IMR-90 (cell line): Measurements from ENCODE around the gene DDX10. TPM values are rescaled to one million over a fixed set of nuclear protein-coding genes. Genes with fewer than 3 reads are reported as not detected.

Experiments used
- ATAC-seq: fragments of 200-7000 bp; cut with Tn5 transposase; 2 replicates; pipeline ENCODE4 v1.9.1; 2020; ENCODE audit warnings: low read depth, mild to moderate bottlenecking, moderate library complexity
- BruUV-seq: library from RNA; stranded (reverse); fragments of 400-500 nt; replicated peaks from 2 replicates; lab custom pipeline; 2021; lab: Mats Ljungman, UMichigan
- CTCF ChIA-PET: fragments of 300-600 bp; formaldehyde crosslinking; extraction: SDS; loops from one replicate; lab custom pipeline; 2021; ENCODE audit warnings: antibody characterized with exemption; lab: Yijun Ruan, JAX
- POLR2A ChIA-PET: fragments of 300-600 bp; sonication (Branson Sonifier 250); formaldehyde crosslinking; loops from one replicate; lab custom pipeline; 2022; ENCODE audit warnings: antibody characterized with exemption; ENCODE audit not compliant: unreplicated experiment; lab: Charles Lee
- DNase-seq: peaks from one replicate; pipeline ENCODE4 v3.0.0; 2013
- H2AFZ ChIP-seq: replicated peaks from 2 replicates; pipeline ENCODE3; 2013; ENCODE audit warnings: low read length, mild to moderate bottlenecking; ENCODE audit not compliant: poor library complexity
- H2AK5ac ChIP-seq: 2 replicates; pipeline ENCODE4 v1.6.1; 2013; ENCODE audit warnings: low read depth, low read length, inconsistent platforms
- H2AK9ac ChIP-seq: replicated peaks from 2 replicates; pipeline ENCODE3; 2013; ENCODE audit warnings: mild to moderate bottlenecking, low read depth, low read length, moderate library complexity; ENCODE audit not compliant: poor library complexity
- H2BK120ac ChIP-seq: 2 replicates; pipeline ENCODE4 v1.6.1; 2013; ENCODE audit warnings: low read depth, low read length, inconsistent platforms
- H2BK15ac ChIP-seq: 3 replicates; pipeline ENCODE4 v1.6.1; 2013; ENCODE audit warnings: low read depth, low read length, inconsistent platforms
- H2BK20ac ChIP-seq: 2 replicates; pipeline ENCODE4 v1.6.1; 2013; ENCODE audit warnings: low read depth, mild to moderate bottlenecking, inconsistent platforms, low read length, moderate library complexity
- H2BK5ac ChIP-seq: 2 replicates; pipeline ENCODE4 v1.6.1; 2013; ENCODE audit warnings: mild to moderate bottlenecking, low read depth, low read length, inconsistent platforms; ENCODE audit not compliant: poor library complexity, severe bottlenecking
- H3K14ac ChIP-seq: replicated peaks from 2 replicates; pipeline ENCODE4 v1.6.1; 2013; ENCODE audit warnings: low read depth, low read length, inconsistent platforms
- H3K18ac ChIP-seq: 2 replicates; pipeline ENCODE4 v1.6.1; 2013; ENCODE audit warnings: low read depth, low read length, control low read depth
- H3K23ac ChIP-seq: 2 replicates; pipeline ENCODE4 v1.6.1; 2013; ENCODE audit warnings: low read depth, low read length, inconsistent platforms
- H3K27ac ChIP-seq: 2 replicates; pipeline ENCODE4 v1.5.1; 2013; ENCODE audit warnings: mild to moderate bottlenecking, control low read depth, low read length; ENCODE audit not compliant: insufficient read depth
- H3K27me3 ChIP-seq: 2 replicates; pipeline ENCODE4 v1.6.1; 2013; ENCODE audit warnings: low read length; ENCODE audit not compliant: control insufficient read depth, insufficient read depth
- H3K36me3 ChIP-seq: 2 replicates; pipeline ENCODE4 v1.6.1; 2013; ENCODE audit warnings: low read length, mixed read lengths; ENCODE audit not compliant: control insufficient read depth, insufficient read depth
- H3K4ac ChIP-seq: 2 replicates; pipeline ENCODE4 v1.6.1; 2013; ENCODE audit warnings: low read depth, low read length, inconsistent platforms
- H3K4me1 ChIP-seq: 2 replicates; pipeline ENCODE4 v1.6.1; 2013; ENCODE audit warnings: low read length, mixed read lengths; ENCODE audit not compliant: control insufficient read depth, insufficient read depth
- H3K4me2 ChIP-seq: 2 replicates; pipeline ENCODE4 v1.6.1; 2013; ENCODE audit warnings: low read depth, mild to moderate bottlenecking, control low read depth, low read length, moderate library complexity
- H3K4me3 ChIP-seq: 2 replicates; pipeline ENCODE4 v1.5.1; 2013; ENCODE audit warnings: low read depth, mild to moderate bottlenecking, control low read depth, low read length, moderate library complexity; ENCODE audit not compliant: insufficient read depth
- H3K56ac ChIP-seq: 2 replicates; pipeline ENCODE4 v1.6.1; 2013; ENCODE audit warnings: low read length, inconsistent platforms; ENCODE audit not compliant: insufficient read depth; ENCODE audit errors: extremely low read depth
- H3K79me1 ChIP-seq, 2 experiments: 2 replicates each; pipeline ENCODE4 v1.6.1; 2013; ENCODE audit warnings: low read length in 2 of 2, inconsistent platforms in 1 of 2, low read depth in 1 of 2
- H3K9ac ChIP-seq: 2 replicates; pipeline ENCODE4 v1.6.1; 2013; ENCODE audit warnings: low read depth, low read length, control low read depth
- H3K9me1 ChIP-seq: 2 replicates; pipeline ENCODE4 v1.6.1; 2013; ENCODE audit warnings: low read length, inconsistent platforms; ENCODE audit not compliant: insufficient read depth
- H3K9me3 ChIP-seq: 2 replicates; pipeline ENCODE4 v1.6.1; 2013; ENCODE audit warnings: low read length; ENCODE audit not compliant: control insufficient read depth, insufficient read depth
- H4K20me1 ChIP-seq: 2 replicates; pipeline ENCODE4 v1.6.1; 2013; ENCODE audit warnings: low read length, inconsistent platforms; ENCODE audit not compliant: insufficient read depth
- H4K5ac ChIP-seq: 2 replicates; pipeline ENCODE4 v1.6.1; 2013; ENCODE audit warnings: mild to moderate bottlenecking, low read depth, low read length, control low read depth
- H4K8ac ChIP-seq, 2 experiments: 2 replicates each; pipeline ENCODE4 v1.6.1; 2013; ENCODE audit warnings: low read depth in 2 of 2, low read length in 2 of 2, control low read depth in 1 of 2, inconsistent platforms in 1 of 2
- H4K91ac ChIP-seq: 2 replicates; pipeline ENCODE4 v1.6.1; 2013; ENCODE audit warnings: low read depth, low read length, inconsistent platforms; ENCODE audit not compliant: insufficient read depth
- BHLHE40 ChIP-seq: fragments of 150-350 bp; IDR thresholded peaks from 2 replicates; pipeline ENCODE4 v1.6.1; 2016; ENCODE audit warnings: mild to moderate bottlenecking, low read depth, low read length
- CEBPB ChIP-seq: IDR thresholded peaks from 2 replicates; pipeline ENCODE4 v1.6.1; 2012; ENCODE audit warnings: low read depth, low read length, improper control_type of control experiment
- CHD1 ChIP-seq: IDR thresholded peaks from 2 replicates; pipeline ENCODE4 v1.6.1; 2012; ENCODE audit warnings: low read depth, low read length, improper control_type of control experiment
- CTCF ChIP-seq: conservative IDR thresholded peaks from 2 replicates; pipeline ENCODE4 v1.5.1; 2012; ENCODE audit warnings: mild to moderate bottlenecking, low read depth, low read length, improper control_type of control experiment
- ELK1 ChIP-seq: fragments of 150-350 bp; IDR thresholded peaks from 2 replicates; pipeline ENCODE4 v1.6.1; 2016; ENCODE audit warnings: low read depth, mild to moderate bottlenecking, low read length, moderate library complexity, borderline replicate concordance
- FOS ChIP-seq: fragments of 150-350 bp; IDR thresholded peaks from 2 replicates; pipeline ENCODE4 v1.6.1; 2016; ENCODE audit warnings: low read depth, low read length
- MAFK ChIP-seq: IDR thresholded peaks from 2 replicates; pipeline ENCODE4 v1.6.1; 2012; ENCODE audit warnings: low read depth, low read length, improper control_type of control experiment
- MAZ ChIP-seq: IDR thresholded peaks from 2 replicates; pipeline ENCODE4 v1.6.1; 2012; ENCODE audit warnings: low read depth, mild to moderate bottlenecking, low read length, improper control_type of control experiment, moderate library complexity, borderline replicate concordance
- MXI1 ChIP-seq: IDR thresholded peaks from 2 replicates; pipeline ENCODE4 v1.6.1; 2012; ENCODE audit warnings: low read depth, mild to moderate bottlenecking, low read length, moderate library complexity, borderline replicate concordance
- NFE2L2 ChIP-seq: fragments of 150-350 bp; IDR thresholded peaks from 2 replicates; pipeline ENCODE4 v1.6.1; 2016; ENCODE audit warnings: low read depth, mild to moderate bottlenecking, low read length
- POLR2A ChIP-seq: IDR thresholded peaks from 2 replicates; pipeline ENCODE4 v1.6.1; 2012; ENCODE audit warnings: mild to moderate bottlenecking, low read depth, low read length
- RCOR1 ChIP-seq: IDR thresholded peaks from 2 replicates; pipeline ENCODE4 v1.6.1; 2012; ENCODE audit warnings: mild to moderate bottlenecking, low read length, improper control_type of control experiment; ENCODE audit not compliant: insufficient replicate concordance
- RFX5 ChIP-seq: IDR thresholded peaks from 2 replicates; pipeline ENCODE4 v1.8.0; 2012; ENCODE audit warnings: low read depth, mild to moderate bottlenecking, low read length, moderate library complexity
- WGBS, 2 experiments: methylation state at CpG; one replicate each; pipeline versions ENCODE4 v1.1.5 to v1.1.7; 2013; ENCODE audit warnings: missing lambda C conversion rate in 2 of 2; ENCODE audit not compliant: insufficient read length in 1 of 2; ENCODE audit errors: extremely low coverage in 2 of 2; 5-methylcytosine and 5-hydroxymethylcytosine counted together
- dilution Hi-C: fragments of 300-500 bp; cut with HindIII; formaldehyde crosslinking; loops from one replicate; pipeline ENCODE4 v1.14.3; 2018; ENCODE audit warnings: low sequenced_read_pairs; ENCODE audit not compliant: unreplicated experiment
- in situ Hi-C: fragments of 300-500 bp; cut with MboI; formaldehyde crosslinking; loops from 3 replicates; pipeline ENCODE4 v1.14.3; 2019; ENCODE audit warnings: low sequenced_read_pairs, inconsistent platforms, mixed read lengths
- intact Hi-C: fragments of 100-400 bp; cut with micrococcal nuclease; formaldehyde crosslinking; loops from 2 replicates; pipeline ENCODE4 v1.10.0; 2022
- polyA plus RNA-seq, 3 experiments: library from polyadenylated mRNA; depleted of rRNA; stranded (reverse); fragments of >200 nt; gene quantifications; 2 replicates each; pipeline ENCODE4 v1.2.3, GENCODE V29; 2012; ENCODE audit warnings: low replicate concordance in 1 of 3
- total RNA-seq: library from RNA; depleted of rRNA; stranded (reverse); fragments of >200 nt; gene quantifications from 2 replicates; pipeline ENCODE4 v1.2.3, GENCODE V29; 2012

DDX10 gene
- total and polyA plus RNA-seq, 2 of the 4 experiments (the other 2 are of a cell fraction), result 20.0 to 31.9 TPM

GRCh38 chr11:108985236-108985944, 320.5 kb downstream of the DDX10 start (continued):
- TF ChIP-seq RFX5, result no peak

- DNase-seq, result peak; percentile 82
- in situ Hi-C loops, result no loop called here
- intact Hi-C loops, result no loop called here
Measured at GRCh38 chr11:108985945-108986279, 321.0 kb downstream of the DDX10 start.

More at GRCh38 chr11:108985945-108986279, 321.0 kb downstream of the DDX10 start:
- no peak overlapping the region for H3K9ac ChIP-seq
- TF ChIP-seq MAFK (peak; percentile 60; the same call in 1 of the 2 replicates), CHD1 (no peak), MXI1 (no peak), FOS (0 out of 2 replicates have a peak, but pooled peaks have one; percentile 51), CEBPB (no peak), RCOR1 (no peak), NFE2L2 (no peak), CTCF (no peak), BHLHE40 (no peak), MAZ (no peak), ELK1 (no peak), POLR2A (no peak)
- no peak overlapping the region for H3K14ac ChIP-seq
- peaks cover 5% of the 10 kb centered on the region for H3K4me1 ChIP-seq
- H3K36me3 ChIP-seq, result no peaks in the 10 kb centered on the region
- CTCF ChIA-PET, result no interaction called here
- dilution Hi-C loops, result no loop called here
- BruUV-seq, result no TSS peak
- no peak overlapping the region for H3K23ac ChIP-seq
- peak overlapping the region; percentile 8 for H4K91ac ChIP-seq
- no peak overlapping the region for H2BK5ac ChIP-seq
- H3K18ac ChIP-seq, result no peak overlapping the region
- H3K4me2 ChIP-seq, result no peak overlapping the region
- no peak overlapping the region for H3K56ac ChIP-seq
- no peak overlapping the region for H4K5ac ChIP-seq
- H2AK9ac ChIP-seq, result no peak overlapping the region
- H2BK20ac ChIP-seq, result no peak overlapping the region
- no peaks in the 10 kb centered on the region for H4K20me1 ChIP-seq
- no peak overlapping the region for H2AK5ac ChIP-seq
- no peak overlapping the region for H3K4ac ChIP-seq
- no peak overlapping the region for H3K4me3 ChIP-seq
- POLR2A ChIA-PET, result no interaction called here
- H3K27me3 ChIP-seq, result no peaks in the 10 kb centered on the region
- H3K79me1 ChIP-seq, result no peaks in the 10 kb centered on the region
- H3K9me3 ChIP-seq, result peaks cover 3% of the 10 kb centered on the region; the same call in 1 of the 2 replicates
- H3K9me1 ChIP-seq, result peaks cover 5% of the 10 kb centered on the region; the same call in 1 of the 2 replicates
- H2BK15ac ChIP-seq, result 0 out of 3 replicates have a peak overlapping the region, but pooled peaks have one; percentile 25
- H2BK120ac ChIP-seq, result 0 out of 2 replicates have a peak overlapping the region, but pooled peaks have one; percentile 16
- H4K8ac ChIP-seq, result no peak overlapping the region
- peak; percentile 97 for ATAC-seq
- WGBS, 2 experiments, result no CpG with 5 or more reads among the region's 1 CpG
- H2AFZ ChIP-seq, result peak overlapping the region; percentile 81
- no peak overlapping the region for H3K27ac ChIP-seq
